Activated B cell treated with CpG ODN at 0.5 μM for 24 hours (primary cell): ENCODE measurements around the gene TMEM132D. TPM values are rescaled to one million over a fixed set of nuclear protein-coding genes. Genes with fewer than 3 reads are reported as not detected.

Experiments used
- ATAC-seq: fragments of 200-7000 bp; cut with Tn5 transposase; one replicate; pipeline ENCODE4 v1.10.0; 2021; ENCODE audit warnings: low read depth, mild to moderate bottlenecking, moderate library complexity
- CTCF ChIA-PET: fragments of 350-600 bp; sonication (Branson Sonifier 250); formaldehyde crosslinking; loops from one replicate; lab custom pipeline; 2021; ENCODE audit warnings: antibody characterized with exemption; lab: Charles Lee
- POLR2A ChIA-PET: fragments of 350-600 bp; sonication (Branson Sonifier 250); formaldehyde crosslinking; loops from one replicate; lab custom pipeline; 2021; ENCODE audit warnings: antibody characterized with exemption; lab: Charles Lee
- DNase-seq: peaks from one replicate; pipeline ENCODE4 v3.0.0; 2022
- H3K27ac Mint-ChIP-seq: one replicate; pipeline ENCODE4 v1.8.0; 2020; ENCODE audit warnings: mixed read lengths
- H3K27me3 Mint-ChIP-seq: one replicate; pipeline ENCODE4 v1.8.0; 2021; ENCODE audit warnings: mixed read lengths
- H3K36me3 Mint-ChIP-seq: one replicate; pipeline ENCODE4 v1.8.0; 2021; ENCODE audit warnings: low read depth, mixed read lengths
- H3K4me1 Mint-ChIP-seq: one replicate; pipeline ENCODE4 v1.8.0; 2021; ENCODE audit warnings: mixed read lengths
- H3K4me3 Mint-ChIP-seq: one replicate; pipeline ENCODE4 v1.8.0; 2020; ENCODE audit warnings: mild to moderate bottlenecking, mixed read lengths
- H3K9me3 Mint-ChIP-seq: one replicate; pipeline ENCODE4 v1.8.0; 2020; ENCODE audit warnings: mixed read lengths
- intact Hi-C: fragments of 100-400 bp; cut with micrococcal nuclease; formaldehyde crosslinking; loops from one replicate; pipeline ENCODE4 v1.15.1; 2024
- total RNA-seq: library from RNA; stranded (reverse); gene quantifications from 2 replicates; pipeline ENCODE4 v1.2.3, GENCODE V29; 2022
- TF ChIP-seq, protein P1 (sequence below): fragments of 200-600 bp; IDR thresholded peaks from one replicate; pipeline ENCODE4 v1.8.0; 2022; ENCODE audit warnings: antibody characterized with exemption, mild to moderate bottlenecking

Gene TMEM132D
- total RNA-seq, 1 donor from 2014 or later = not detected

DNA sequence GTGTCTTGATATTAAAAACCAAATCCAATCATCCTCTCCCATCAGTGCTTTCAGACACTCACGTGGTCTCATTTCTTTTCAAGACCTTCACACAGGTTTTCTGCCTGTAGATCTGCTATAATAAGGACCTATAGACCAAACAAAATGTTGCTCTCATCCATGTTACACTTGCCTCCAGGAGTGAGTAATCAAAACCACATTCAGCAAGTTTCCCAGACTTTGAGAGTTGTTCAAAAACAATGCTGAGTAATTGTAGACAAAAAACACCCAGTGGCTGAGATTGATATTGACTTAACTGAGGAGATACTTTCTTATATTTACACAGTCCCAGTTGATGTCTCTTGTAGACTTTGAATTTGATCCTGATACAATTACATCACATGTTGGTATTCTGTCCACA lies 383.1 kb downstream of the TMEM132D start:
- CTCF ChIA-PET = no interaction called here
- no peak overlapping the region for H3K4me3 Mint-ChIP-seq
- H3K36me3 Mint-ChIP-seq = no peaks in the 10 kb centered on the region
- TF ChIP-seq, protein P1, sequence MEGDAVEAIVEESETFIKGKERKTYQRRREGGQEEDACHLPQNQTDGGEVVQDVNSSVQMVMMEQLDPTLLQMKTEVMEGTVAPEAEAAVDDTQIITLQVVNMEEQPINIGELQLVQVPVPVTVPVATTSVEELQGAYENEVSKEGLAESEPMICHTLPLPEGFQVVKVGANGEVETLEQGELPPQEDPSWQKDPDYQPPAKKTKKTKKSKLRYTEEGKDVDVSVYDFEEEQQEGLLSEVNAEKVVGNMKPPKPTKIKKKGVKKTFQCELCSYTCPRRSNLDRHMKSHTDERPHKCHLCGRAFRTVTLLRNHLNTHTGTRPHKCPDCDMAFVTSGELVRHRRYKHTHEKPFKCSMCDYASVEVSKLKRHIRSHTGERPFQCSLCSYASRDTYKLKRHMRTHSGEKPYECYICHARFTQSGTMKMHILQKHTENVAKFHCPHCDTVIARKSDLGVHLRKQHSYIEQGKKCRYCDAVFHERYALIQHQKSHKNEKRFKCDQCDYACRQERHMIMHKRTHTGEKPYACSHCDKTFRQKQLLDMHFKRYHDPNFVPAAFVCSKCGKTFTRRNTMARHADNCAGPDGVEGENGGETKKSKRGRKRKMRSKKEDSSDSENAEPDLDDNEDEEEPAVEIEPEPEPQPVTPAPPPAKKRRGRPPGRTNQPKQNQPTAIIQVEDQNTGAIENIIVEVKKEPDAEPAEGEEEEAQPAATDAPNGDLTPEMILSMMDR = no peak
- POLR2A ChIA-PET = no interaction called here
- H3K27ac Mint-ChIP-seq = no peak overlapping the region
- H3K27me3 Mint-ChIP-seq = no peaks in the 10 kb centered on the region
- no peaks in the 10 kb centered on the region for H3K4me1 Mint-ChIP-seq
- ATAC-seq = no peak
- peaks cover 7% of the 10 kb centered on the region for H3K9me3 Mint-ChIP-seq
- DNase-seq = no peak
- intact Hi-C loops = no loop called here

DNA sequence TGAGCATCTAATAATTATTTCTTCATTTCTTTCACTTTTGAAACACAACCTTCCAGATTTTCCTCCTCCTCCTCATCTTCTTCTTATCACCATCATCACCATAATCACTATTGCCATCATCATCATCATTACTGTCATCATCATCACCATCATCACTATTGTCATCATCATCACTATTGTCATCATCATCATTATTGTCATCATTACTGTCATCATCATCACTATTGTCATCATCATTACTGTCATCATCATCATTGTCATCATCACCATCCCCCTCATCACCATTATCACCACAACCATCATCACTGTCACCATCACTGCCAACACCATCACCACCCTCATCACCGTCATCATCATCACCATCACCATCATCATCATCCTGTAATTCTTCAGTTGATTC lies 400.0 kb downstream of the TMEM132D start:
- Mint-ChIP-seq H3K27ac (no peak overlapping the region), H3K4me3 (no peak overlapping the region), H3K9me3 (no peaks in the 10 kb centered on the region), H3K27me3 (no peaks in the 10 kb centered on the region), H3K36me3 (no peaks in the 10 kb centered on the region), H3K4me1 (no peaks in the 10 kb centered on the region)
- DNase-seq (no peak), ATAC-seq (no peak)
- ChIA-PET CTCF (no interaction called here), POLR2A (no interaction called here)
- TF ChIP-seq, protein P1 = no peak
- intact Hi-C loops = no loop called here

DNA sequence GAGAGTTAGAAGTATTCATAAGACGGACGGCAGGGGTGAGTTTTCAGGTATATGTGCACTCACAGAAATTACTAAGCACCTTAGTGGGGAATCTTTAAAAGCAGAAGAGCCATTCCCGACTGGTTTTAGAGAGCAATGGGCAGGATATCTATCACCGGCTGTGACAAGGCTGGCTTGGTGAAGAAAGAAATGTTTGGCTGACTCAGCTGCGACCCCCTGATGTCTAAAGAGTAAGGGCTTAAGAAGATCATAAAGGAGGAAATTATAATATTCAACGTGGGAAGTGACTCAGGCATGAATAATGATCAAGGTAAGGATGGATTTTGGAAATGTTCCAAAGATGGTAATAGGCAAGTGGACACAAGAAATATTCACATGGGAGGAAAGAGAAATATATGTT lies 407.6 kb downstream of the TMEM132D start:
- intact Hi-C loops = no loop called here
- ChIA-PET CTCF (no interaction called here), POLR2A (no interaction called here)
- ATAC-seq (no peak), DNase-seq (no peak)
- TF ChIP-seq, protein P1 = no peak
- Mint-ChIP-seq H3K9me3 (no peaks in the 10 kb centered on the region), H3K27ac (no peak overlapping the region), H3K27me3 (no peaks in the 10 kb centered on the region), H3K36me3 (no peaks in the 10 kb centered on the region), H3K4me3 (no peak overlapping the region), H3K4me1 (no peaks in the 10 kb centered on the region)

DNA sequence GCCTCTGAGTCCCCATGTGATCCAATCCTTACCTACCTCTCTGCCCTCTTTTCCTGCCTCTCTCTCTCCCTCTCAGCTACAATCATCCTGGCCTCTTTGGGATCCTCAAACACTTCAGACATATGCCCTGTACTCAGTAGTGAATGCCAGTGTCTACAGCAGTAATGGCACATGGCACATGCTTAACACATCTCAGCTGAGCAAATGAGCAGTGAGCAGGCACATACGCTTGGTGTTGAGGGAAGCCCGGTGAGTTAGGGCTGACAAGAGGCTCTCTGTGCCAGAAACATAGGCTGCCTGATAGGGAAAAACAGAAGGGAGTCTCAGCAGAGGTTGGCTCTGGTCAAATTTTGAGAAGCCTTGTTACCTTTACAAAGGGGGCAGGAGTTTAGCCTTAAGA lies 409.1 kb downstream of the TMEM132D start:
- POLR2A ChIA-PET = no interaction called here
- intact Hi-C loops = no loop called here
- H3K36me3 Mint-ChIP-seq = no peaks in the 10 kb centered on the region
- H3K4me3 Mint-ChIP-seq = no peak overlapping the region
- DNase-seq (no peak), ATAC-seq (no peak)
- no peaks in the 10 kb centered on the region for H3K4me1 Mint-ChIP-seq
- H3K27ac Mint-ChIP-seq = no peak overlapping the region
- H3K9me3 Mint-ChIP-seq = peaks cover 2% of the 10 kb centered on the region
- TF ChIP-seq, protein P1 = no peak
- CTCF ChIA-PET = no interaction called here
- no peaks in the 10 kb centered on the region for H3K27me3 Mint-ChIP-seq

DNA sequence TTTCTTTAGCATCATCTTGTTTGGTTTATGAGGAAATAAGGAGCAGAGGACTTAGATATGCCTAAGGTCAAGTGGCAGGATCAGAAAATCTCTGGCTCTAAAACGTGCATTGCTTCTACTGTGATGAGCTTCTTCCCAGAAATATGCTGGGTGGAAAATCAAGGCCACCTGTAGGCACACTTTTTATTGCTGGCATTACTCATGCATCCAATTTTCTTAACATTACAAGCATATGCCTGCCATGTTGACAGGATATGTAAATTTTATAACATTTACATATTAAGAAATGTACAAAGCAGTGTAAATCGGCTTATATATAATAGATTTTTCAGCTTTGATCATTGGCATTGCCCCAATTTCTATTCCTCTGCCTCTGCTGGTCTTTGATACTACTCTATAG lies 409.6 kb downstream of the TMEM132D start:
- Mint-ChIP-seq H3K4me3 (no peak overlapping the region), H3K27ac (no peak overlapping the region), H3K9me3 (peaks cover 2% of the 10 kb centered on the region), H3K36me3 (no peaks in the 10 kb centered on the region), H3K4me1 (no peaks in the 10 kb centered on the region), H3K27me3 (no peaks in the 10 kb centered on the region)
- DNase-seq = no peak
- TF ChIP-seq, protein P1 = no peak
- POLR2A ChIA-PET = no interaction called here
- intact Hi-C loops = no loop called here
- CTCF ChIA-PET = no interaction called here
- ATAC-seq = no peak
